ENCODE results near the gene RHOU. TPM values are rescaled to one million over a fixed set of nuclear protein-coding genes. Genes with fewer than 3 reads are reported as not detected.

The RHOU gene
- total and polyA plus RNA-seq, 2 of the 13 experiments (the other 11 are each of a cell fraction or from before 2014, with no cell fraction given), result 11.9 to 18.5 TPM

DNA sequence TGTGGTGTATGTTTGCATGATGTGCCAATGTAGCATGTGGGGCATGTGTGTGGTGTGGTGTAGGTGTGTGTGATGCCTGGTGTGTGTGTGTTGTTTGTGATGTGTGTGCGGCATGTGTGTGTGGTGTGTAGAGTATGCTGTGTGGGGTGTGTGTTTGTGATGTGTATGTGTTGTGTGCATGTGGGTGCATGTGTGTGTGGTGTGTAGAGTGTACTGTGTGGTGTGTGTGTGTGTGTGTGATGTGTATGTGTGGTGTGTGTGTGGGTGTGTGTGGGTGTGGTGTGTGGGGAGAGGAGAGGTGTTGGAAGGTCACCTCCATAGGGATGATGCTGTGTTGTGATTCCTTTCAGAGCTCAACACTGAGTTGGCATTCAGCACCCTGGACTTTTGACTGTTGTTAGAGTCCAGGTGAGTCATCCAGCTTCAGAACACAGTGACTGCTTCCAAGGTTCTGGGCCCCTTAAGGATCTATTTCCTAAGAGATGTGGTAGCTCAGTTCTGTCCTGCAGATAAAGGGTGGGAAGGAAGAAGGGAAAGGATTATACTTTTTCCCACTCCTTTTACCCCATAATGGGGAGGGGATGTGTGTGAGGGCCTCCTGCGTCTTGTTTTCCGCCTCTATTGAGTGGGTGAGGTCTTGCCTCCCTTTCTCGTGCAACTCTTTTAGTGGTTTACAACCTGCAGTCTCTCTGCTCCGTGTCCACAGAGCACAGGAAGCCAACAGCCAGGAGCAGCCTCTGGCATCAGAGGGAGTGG is 47.6 kb downstream of the RHOU start (continued):
- TF ChIP-seq, protein P1, sequence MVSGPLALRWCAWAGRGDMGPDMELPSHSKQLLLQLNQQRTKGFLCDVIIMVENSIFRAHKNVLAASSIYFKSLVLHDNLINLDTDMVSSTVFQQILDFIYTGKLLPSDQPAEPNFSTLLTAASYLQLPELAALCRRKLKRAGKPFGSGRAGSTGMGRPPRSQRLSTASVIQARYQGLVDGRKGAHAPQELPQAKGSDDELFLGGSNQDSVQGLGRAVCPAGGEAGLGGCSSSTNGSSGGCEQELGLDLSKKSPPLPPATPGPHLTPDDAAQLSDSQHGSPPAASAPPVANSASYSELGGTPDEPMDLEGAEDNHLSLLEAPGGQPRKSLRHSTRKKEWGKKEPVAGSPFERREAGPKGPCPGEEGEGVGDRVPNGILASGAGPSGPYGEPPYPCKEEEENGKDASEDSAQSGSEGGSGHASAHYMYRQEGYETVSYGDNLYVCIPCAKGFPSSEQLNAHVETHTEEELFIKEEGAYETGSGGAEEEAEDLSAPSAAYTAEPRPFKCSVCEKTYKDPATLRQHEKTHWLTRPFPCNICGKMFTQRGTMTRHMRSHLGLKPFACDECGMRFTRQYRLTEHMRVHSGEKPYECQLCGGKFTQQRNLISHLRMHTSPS (CRISPR knock-in tag; IDR thresholded peaks at IDR 0.05; ENCODE audit: low read depth), result peak; percentile 16; the same call in 1 of the 2 replicates
- TF ChIP-seq, protein P2, sequence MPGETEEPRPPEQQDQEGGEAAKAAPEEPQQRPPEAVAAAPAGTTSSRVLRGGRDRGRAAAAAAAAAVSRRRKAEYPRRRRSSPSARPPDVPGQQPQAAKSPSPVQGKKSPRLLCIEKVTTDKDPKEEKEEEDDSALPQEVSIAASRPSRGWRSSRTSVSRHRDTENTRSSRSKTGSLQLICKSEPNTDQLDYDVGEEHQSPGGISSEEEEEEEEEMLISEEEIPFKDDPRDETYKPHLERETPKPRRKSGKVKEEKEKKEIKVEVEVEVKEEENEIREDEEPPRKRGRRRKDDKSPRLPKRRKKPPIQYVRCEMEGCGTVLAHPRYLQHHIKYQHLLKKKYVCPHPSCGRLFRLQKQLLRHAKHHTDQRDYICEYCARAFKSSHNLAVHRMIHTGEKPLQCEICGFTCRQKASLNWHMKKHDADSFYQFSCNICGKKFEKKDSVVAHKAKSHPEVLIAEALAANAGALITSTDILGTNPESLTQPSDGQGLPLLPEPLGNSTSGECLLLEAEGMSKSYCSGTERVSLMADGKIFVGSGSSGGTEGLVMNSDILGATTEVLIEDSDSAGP (CRISPR knock-in tag; IDR thresholded peaks at IDR 0.05; ENCODE audit: borderline replicate concordance), result 0 out of 2 replicates have a peak, but pooled peaks have one; percentile 26
- no peak for TF ChIP-seq MAFG (CRISPR knock-in tag; IDR thresholded peaks at IDR 0.05)
- TF ChIP-seq, protein P3, sequence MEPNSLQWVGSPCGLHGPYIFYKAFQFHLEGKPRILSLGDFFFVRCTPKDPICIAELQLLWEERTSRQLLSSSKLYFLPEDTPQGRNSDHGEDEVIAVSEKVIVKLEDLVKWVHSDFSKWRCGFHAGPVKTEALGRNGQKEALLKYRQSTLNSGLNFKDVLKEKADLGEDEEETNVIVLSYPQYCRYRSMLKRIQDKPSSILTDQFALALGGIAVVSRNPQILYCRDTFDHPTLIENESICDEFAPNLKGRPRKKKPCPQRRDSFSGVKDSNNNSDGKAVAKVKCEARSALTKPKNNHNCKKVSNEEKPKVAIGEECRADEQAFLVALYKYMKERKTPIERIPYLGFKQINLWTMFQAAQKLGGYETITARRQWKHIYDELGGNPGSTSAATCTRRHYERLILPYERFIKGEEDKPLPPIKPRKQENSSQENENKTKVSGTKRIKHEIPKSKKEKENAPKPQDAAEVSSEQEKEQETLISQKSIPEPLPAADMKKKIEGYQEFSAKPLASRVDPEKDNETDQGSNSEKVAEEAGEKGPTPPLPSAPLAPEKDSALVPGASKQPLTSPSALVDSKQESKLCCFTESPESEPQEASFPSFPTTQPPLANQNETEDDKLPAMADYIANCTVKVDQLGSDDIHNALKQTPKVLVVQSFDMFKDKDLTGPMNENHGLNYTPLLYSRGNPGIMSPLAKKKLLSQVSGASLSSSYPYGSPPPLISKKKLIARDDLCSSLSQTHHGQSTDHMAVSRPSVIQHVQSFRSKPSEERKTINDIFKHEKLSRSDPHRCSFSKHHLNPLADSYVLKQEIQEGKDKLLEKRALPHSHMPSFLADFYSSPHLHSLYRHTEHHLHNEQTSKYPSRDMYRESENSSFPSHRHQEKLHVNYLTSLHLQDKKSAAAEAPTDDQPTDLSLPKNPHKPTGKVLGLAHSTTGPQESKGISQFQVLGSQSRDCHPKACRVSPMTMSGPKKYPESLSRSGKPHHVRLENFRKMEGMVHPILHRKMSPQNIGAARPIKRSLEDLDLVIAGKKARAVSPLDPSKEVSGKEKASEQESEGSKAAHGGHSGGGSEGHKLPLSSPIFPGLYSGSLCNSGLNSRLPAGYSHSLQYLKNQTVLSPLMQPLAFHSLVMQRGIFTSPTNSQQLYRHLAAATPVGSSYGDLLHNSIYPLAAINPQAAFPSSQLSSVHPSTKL (CRISPR knock-in tag; IDR thresholded peaks at IDR 0.05), result peak; percentile 40
- 0 out of 2 replicates have a peak, but pooled peaks have one; percentile 70 for TF ChIP-seq SMARCE1 (IDR thresholded peaks at IDR 0.05; ENCODE audit: borderline replicate concordance)
- TF ChIP-seq JUND (CRISPR knock-in tag; IDR thresholded peaks at IDR 0.05), result peak; percentile 81
- TF ChIP-seq BORCS8-MEF2B (CRISPR knock-in tag; IDR thresholded peaks at IDR 0.05), result 0 out of 2 replicates have a peak, but pooled peaks have one; percentile 15
- 0 out of 2 replicates have a peak, but pooled peaks have one; percentile 20 for TF ChIP-seq RARA (CRISPR knock-in tag; IDR thresholded peaks at IDR 0.05)
- TF ChIP-seq, protein P4, sequence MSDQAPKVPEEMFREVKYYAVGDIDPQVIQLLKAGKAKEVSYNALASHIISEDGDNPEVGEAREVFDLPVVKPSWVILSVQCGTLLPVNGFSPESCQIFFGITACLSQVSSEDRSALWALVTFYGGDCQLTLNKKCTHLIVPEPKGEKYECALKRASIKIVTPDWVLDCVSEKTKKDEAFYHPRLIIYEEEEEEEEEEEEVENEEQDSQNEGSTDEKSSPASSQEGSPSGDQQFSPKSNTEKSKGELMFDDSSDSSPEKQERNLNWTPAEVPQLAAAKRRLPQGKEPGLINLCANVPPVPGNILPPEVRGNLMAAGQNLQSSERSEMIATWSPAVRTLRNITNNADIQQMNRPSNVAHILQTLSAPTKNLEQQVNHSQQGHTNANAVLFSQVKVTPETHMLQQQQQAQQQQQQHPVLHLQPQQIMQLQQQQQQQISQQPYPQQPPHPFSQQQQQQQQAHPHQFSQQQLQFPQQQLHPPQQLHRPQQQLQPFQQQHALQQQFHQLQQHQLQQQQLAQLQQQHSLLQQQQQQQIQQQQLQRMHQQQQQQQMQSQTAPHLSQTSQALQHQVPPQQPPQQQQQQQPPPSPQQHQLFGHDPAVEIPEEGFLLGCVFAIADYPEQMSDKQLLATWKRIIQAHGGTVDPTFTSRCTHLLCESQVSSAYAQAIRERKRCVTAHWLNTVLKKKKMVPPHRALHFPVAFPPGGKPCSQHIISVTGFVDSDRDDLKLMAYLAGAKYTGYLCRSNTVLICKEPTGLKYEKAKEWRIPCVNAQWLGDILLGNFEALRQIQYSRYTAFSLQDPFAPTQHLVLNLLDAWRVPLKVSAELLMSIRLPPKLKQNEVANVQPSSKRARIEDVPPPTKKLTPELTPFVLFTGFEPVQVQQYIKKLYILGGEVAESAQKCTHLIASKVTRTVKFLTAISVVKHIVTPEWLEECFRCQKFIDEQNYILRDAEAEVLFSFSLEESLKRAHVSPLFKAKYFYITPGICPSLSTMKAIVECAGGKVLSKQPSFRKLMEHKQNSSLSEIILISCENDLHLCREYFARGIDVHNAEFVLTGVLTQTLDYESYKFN (CRISPR knock-in tag; conservative IDR thresholded peaks at IDR 0.05), result peak; percentile 46; the same call in 1 of the 2 replicates
- TF ChIP-seq, protein P5, sequence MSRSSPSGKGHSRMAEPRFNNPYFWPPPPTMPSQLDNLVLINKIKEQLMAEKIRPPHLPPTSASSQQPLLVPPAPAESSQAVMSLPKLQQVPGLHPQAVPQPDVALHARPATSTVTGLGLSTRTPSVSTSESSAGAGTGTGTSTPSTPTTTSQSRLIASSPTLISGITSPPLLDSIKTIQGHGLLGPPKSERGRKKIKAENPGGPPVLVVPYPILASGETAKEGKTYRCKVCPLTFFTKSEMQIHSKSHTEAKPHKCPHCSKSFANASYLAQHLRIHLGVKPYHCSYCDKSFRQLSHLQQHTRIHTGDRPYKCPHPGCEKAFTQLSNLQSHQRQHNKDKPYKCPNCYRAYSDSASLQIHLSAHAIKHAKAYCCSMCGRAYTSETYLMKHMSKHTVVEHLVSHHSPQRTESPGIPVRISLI (CRISPR knock-in tag; IDR thresholded peaks at IDR 0.05; ENCODE audit: borderline replicate concordance), result no peak

All from HepG2 (cell line).